NCI-H748 treated with DMSO at 0.1 percent for 48 hours (cell line): ENCODE measurements around the gene JAZF1.
A peak's percentile ranks its signal among the peaks of the same experiment; 100 is the strongest.

Source experiments
- DNase-seq: peaks from one replicate; lab custom pipeline; 2025; lab: John Stamatoyannopoulos, UW

Gene JAZF1

DNA sequence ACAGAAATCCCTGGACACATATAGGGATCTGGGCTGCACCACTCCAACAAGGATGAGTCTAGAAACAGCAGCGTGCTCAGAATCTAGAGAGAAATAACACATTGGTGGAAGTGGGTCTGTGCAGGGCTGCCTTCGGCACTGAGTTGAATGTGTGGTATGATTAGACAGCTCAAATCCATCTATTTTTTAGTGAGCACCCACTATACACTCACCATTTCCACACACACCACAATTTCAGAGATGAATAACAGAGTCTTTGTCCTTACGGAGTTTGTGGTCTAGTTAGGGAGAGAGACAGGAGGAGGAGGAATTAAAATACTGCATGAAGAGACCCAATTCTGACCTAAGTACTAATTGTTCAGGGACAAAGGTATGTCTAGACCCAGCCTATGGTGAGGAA is 44.2 kb downstream of the JAZF1 start:
- no peak for DNase-seq

DNA sequence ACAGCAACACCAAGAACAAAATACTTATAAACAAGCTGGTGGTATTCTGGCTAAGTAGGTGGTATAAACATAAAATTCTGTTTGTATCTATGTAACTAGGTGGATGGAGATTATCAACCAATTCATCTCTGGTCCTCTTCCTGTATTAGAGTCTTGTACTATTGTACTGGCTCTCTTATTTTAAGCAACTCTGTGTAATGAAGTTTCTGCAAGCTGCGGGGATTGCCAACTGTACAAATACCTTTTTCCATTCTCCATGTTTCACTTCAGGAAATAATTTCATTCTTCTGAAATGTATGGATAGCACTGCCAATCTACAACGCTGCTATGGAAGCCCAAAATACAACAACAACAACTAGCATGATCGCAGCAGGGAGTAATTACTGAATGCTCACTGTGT is 44.8 kb downstream of the JAZF1 start:
- DNase-seq, result no peak

DNA sequence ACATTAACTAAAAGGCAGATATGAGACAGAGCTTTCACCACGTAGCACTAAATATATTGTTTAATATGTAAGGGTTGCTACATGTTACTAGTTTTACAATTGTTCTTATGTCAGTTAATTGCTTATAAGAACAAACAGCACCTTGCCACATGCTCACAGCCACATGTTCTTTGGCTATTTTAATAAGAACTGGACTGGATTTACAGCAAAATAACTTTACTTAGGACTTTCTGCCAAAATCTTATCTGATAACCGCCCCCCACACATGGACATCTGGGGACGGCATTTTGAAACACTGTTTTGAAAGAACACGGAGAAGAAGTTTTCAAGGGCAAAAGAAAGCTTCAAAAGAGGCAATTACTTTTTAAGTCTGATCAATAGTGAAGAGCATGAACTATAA is 45.3 kb downstream of the JAZF1 start:
- no peak for DNase-seq

DNA sequence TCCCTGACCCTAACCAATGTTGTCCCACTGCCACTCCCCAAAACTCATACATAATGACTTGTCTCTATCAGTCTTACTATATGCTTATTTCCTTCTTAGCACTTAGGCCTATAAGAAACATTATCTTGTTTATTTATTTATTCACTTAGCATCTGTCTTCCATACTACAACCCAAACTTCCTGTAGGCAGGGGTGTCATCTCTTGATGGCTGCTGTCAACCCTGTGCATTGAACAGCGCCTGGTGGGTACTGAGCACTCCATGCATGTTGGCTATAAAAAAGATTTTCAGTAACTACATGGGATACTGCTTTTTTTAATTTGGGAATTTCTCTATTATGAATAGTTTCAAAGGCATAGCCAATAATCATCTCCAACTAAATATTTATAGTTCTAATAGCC is 46.7 kb downstream of the JAZF1 start:
- DNase-seq, result no peak

DNA sequence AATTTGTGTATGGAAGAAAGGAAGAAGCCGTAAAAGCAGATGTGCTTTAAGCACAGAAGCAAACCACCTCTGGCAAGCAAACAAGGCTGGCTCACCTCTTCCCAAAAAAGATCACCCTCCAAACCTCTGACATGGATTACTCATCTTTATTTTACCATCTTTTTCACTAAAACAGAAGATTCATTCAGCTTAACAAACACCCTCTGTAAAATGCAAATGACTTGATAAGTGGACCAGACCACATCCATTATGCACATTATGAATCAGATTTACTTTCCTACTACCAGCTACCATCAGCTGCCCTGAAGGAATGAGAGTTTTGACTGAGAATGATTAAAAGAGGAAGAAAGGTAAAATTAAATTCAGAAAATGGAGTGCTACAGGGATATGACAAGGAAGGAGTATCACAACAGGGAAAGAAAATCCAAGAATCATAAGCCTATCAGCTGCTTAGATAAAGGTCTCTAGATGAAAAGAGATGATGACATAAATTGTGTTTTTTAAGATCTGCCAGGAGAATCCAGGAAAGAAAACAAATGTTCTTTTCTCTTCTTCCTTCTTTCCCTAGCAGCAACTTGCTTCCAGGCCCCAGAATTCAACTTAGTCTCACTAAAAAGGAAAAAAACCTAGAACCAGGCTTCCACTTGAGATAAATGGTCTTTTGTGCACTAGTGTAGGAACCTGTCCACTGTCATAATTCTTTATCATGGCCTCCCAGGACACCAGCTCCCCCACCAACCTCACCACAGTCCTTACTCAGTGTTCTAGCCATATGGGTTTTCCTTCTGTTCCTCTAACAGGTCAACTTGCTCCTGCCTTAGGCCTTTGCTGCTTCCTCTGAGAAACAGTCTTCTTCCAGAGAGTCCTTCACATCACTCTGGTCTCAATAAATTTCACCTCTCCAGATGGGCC is 47.4 kb downstream of the JAZF1 start:
- DNase-seq, result no peak

DNA sequence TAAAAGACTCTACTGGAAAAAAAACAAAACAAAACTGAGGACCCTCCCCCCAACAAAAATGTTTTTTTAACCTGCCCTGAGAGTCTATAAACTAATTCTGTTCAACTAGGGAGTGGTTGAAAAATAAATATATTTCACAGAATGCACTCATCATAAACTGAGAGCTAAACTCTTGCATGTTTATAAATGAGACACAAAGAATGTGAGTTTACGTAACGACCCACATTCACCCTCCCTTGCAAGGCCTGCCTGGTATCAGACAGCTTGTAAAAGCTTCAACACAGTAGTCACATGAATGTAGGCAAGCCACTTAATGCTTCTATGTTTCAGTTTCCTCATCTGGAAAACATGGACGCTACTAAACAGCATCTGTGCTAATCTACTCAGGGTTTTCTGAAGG is 50.3 kb downstream of the JAZF1 start:
- no peak for DNase-seq

DNA sequence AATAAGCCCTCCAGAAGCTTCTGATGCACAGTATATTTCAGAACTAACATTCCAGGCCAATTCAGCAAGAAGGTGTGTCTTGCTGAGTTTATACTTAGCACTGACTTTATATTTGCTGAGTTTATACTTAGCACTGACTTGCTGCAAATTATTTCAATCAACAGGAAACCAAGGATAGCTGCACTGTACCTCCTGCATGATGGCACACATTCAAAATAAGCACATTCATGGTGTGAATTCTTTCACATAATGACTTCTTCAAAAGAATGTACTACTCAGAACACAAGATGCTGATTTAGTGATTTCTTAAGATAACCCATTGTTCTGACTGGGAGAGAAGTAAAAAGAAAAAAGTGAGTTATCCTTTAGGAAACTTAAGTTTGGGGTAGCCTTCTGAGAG is 52.0 kb downstream of the JAZF1 start:
- DNase-seq, result no peak

DNA sequence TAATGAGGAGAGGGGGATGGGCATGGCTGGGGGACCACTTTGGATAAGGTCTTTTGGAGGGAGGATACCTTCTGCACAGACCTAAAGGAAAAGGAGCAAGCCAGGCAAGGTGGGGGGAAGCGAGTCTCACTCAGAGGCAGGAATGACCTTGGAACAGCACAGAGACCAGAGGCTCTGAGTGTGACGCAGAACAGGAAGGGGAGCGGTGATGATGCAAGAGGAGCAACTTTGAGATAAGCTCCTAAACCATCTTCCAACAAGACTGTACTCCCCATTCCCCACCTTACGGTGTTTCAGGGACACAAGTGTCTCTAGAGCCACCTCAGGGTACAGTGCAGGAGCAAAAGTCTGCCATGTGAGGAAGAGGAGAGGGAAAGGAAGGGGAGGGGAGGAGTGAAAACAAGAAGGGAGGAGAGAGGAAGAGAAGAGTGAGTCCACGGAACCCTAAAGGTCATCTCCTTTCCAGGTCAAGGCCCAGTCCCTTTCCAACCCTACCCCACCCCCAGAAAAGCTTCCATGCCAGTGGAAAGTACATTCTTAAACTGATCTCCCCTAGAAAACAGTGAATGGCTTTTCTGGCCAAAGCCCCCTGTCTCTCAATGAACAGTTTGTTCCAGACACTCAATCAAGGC is 54.1 kb downstream of the JAZF1 start:
- no peak for DNase-seq

DNA sequence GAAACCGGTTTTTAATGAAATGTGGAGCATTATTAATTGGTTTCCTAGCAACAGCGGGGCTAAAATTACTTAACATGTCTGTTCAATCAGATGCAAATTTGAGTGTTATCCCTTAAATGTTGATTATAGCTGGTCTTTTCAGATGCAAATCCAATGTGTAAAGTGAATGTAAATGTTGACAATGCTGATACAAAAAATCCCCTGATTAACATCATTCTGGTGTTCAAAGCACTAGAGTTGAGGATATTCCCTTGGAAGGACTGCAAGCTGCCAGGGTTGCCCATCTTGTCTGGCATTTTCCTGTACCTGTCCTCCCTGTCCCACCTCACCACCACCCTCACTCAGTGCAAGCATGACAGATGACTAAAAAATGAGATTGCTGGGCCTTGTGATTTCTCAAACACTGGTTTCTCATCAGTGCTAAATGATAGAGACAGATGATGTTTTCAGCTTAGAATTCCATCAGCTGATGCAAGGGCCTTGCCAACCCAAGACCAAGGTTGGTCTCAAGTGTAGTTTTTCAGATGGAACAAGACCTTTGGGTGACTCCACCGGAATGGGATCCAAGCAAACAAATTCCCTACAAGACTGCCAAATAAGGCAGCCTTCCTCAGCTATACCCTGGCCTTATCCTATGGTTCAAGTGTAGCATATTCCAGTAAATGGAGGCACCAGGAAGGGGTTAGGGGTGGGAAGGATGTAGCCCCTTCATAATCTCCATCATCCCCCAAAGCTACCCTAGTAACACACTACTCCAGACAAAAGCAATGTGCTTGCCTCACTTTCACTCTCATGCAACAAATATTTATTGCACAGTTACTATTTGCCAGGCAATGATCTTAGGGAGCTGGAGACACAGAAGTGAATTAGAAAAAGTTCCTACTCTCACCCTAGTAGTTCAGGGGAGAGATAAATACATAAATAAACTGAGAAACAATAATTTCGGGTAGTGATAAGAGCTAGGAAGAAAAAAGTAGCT is 54.9 kb downstream of the JAZF1 start:
- DNase-seq, result no peak

DNA sequence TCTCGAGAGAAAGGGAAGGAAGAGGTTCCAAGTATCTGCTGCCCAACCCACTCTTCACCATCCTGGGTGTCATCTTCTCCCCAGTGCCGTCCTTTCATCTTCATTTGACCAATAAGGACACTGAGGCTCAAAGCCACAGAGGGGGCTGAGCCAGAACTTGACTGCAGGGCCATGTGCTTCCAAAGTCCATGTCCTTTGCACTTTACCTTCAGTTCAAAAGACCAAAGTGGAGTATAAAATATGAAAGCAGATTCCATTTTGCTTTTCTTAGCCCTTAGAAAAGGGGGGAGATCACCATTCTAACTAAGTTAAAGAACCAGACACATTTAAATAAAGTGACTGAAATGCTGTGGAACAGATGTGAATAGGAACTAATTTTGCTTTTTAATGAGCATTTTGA is 56.2 kb downstream of the JAZF1 start:
- DNase-seq, result no peak

DNA sequence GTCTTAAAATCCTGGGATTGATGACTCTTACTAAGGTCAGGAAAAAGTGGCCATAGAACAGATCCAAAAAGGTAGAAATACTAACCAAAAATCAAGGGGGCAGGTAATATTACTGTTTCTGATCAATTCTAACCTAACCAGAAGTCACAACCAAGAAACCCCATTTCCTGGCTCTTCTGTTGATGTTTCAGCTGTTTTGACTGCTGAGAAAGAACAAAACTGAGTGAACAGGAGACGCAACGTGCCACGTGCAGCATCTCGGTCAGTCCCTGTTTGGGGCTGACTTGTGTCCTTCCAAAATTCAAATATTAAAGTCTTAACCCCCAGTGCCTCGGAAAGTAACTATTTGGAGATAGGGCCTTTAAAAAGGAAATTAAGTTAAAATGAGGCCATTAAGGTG is 56.8 kb downstream of the JAZF1 start:
- no peak for DNase-seq

DNA sequence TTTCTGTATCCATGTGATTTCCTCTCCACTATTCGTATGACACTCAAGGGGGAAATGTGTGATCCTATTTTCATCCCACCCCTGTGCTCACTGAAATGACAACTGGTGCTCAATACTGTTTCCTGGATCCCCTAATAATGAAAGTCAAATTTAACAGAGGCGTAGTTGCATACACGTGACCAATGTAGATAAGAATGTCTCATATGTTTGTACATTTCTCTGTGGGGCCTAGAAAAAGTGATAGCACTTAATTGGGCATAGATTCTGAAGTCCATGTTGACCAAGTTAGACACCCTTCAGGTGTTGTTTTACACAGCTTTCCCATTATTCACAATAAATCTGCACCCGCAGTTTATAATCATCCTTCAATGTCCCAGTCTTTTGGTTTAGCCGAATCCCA is 59.1 kb downstream of the JAZF1 start:
- DNase-seq, result no peak

DNA sequence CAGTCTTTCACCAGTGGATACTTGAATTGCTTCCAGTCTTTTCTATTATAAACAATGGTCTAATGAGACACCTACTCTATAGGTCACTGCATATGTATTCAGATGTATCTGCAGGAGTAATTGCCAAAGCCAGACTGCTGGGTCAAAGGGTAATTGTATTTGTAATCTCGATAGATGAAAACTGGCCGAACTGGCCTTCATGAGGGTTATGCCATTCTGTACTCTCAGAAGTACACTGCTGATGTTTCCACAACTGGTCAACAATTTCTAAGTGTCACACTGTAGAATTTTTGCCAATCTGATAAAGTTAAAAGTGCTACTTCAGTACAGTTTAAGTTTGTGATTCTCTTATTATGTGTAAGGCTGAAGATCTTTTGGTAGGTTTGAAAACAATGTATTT is 64.6 kb downstream of the JAZF1 start:
- DNase-seq, result peak; percentile 16

DNA sequence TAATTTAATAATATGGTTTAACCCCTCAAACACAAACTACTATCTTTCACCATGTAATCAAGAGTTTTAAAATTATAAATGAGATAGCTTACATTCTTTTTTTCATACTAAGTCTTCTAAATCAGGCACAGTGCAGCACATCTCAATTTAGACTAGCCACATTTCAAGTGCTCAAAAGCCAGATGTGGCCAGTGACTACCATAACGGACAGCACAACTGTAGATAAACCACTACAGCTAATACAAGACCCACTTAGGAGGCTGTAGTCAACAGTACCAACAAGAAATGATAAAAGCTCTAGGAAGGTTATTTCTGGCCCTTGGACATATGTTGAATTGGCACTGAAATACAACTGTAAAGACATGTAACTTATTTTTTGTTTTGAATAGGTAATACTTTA is 65.3 kb downstream of the JAZF1 start:
- DNase-seq, result no peak

DNA sequence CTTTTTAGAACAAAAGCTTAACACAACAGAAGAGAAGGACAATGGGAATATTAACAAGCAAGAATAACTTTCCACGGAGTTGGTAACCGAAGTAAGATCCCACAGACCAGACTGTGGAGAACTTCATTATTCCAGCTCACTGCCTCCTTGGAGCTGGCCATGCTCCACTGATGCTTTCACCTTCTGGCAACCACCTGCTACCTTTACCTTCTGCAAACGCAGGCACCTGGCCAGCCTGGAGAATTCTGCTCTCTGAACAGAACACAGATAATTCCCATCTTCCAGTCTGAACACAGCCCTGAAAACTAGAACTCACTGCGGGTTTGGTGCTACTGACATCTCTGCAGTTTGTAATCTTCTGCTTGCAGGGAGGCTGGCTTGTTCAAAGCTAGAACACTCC is 66.5 kb downstream of the JAZF1 start:
- no peak for DNase-seq

DNA sequence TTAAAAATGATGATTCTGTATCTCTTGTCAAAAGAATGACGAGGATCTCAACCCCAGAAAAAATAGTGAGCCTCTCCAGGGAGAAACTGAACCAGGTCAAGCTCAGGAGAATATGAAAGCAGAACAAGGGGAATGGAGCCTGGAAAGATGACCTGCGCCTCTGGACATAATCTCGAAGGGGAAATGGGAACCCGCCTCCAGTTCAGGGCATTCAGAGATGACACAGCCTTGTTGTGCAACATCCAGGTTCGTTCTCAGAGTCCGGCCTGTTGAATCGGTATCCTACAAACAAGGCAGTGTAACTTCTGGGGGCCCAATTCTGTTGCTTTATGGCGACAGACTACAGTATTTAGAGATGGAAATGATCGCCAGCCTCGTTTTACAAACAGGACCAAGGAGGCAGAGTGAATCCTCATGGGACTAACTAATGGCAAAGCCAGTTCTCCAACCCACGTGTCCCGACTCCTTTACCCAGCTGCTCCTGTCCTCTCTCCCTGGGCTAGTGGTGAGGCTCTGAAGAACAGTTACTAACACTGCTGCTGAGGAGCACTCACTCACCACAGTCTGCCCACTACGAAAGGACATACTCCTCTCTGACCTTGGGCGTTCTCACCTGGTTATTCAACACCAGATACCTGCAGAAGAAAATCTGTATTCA is 67.6 kb downstream of the JAZF1 start:
- no peak for DNase-seq

DNA sequence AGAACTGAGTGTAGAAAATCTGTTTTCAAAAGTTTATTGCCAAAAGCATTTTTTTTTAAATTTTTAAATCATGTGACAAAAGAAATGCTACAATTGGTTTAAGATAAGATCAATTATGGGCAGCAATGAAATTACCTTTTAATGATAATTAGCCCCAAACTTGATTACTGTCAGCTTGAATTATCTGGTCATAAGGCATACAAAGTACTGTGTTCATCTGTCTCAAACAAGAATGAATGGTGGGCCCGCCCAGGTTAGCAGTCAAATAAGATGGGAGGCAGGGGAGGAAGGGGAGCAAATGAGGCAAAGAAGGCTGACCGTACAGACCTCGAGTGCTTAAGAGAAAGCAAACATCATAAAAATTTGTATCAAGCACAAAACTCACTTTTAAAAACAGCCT is 68.1 kb downstream of the JAZF1 start:
- DNase-seq, result no peak

DNA sequence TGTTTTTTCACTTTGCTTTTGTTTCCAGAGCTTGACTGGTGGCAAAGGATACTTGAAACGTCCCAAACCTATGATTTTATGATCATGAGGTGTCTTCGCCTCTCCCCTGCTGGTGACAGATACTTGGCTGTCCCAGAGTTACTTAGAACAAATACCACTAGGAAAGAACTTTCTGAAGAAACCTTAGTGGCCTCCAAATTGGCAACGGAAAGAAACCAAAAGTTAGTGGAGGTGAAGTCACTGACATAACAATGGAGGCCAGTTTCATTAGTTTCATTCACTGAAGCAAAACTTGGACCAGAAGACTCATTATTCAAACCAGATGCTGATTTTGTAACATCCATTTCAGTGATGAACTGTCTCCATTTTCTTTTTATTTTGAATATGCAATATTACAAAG is 68.6 kb downstream of the JAZF1 start:
- DNase-seq, result no peak

DNA sequence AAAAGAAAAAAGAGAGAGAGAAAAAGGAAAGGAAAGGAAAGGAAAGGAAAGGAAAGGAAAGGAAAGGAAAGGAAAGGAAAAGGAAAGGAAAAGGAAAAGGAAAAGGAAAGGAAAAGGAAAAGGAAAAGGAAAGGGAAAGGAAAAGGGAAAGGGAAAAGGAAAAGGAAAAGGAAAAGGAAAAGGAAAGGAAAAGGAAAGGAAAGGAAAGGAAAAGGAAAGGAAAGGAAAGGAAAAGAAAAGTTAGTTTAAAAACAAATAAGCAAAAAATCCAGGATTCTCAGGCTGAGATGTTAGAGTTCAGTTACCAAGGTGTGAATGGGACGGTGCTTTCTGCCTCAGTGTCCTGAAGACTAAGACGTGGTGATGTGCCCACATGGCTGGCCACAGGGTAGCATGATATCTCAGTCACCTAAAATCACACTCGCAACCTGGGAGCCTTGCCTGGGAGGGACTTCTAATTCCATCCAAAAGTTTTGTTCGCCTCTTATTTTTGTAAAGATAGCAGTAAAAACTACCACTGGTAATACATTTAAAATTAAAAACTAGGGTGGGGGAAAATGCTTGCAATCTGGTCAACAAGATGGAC is 70.1 kb downstream of the JAZF1 start:
- no peak for DNase-seq

DNA sequence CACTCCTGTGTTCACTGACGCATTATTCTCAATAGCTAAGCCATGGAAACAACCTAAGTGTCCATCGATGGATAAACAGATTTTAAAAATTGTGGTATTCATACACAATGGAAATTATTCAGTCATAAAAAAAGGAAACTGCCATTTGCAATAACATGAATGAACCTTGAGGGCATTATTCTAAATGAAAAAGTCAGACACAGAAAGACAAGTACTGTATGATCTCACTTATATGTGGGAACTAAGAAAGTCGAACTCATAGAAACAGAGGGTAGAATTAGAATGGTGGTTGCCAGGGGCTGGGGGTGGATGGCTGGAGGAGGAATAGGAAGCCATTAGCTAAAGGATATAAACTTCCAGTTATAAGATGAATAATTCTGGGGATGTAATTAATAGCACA is 71.8 kb downstream of the JAZF1 start:
- DNase-seq, result no peak

DNA sequence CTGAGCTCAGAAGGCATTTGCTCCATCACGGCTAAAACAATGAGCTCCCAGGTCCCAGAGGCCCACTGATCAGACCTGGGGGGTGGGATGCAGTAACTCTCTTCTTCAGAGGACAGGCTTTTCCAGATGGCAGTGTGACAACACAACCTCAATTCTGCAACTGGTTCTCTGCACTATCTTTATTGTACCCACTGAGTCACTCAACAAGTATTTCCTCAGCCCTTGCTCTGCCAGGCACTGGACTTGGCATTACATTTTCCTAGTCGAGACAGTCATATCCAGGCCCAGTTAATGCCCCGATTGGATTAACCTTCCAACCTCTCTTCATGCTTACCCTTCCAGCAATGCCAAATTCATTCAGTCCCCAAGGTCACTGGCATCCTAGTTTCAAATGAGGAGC is 72.6 kb downstream of the JAZF1 start:
- DNase-seq, result no peak
